Astrocyte of the cerebellum (primary cell): ENCODE results near the gene ZMYND12.
"Not testable (repeated sequence)": the region's sequence is repeated elsewhere in the genome, so short reads cannot be mapped to it uniquely, and the experiment has no call there.

Source experiments
- DNase-seq: peaks from one replicate; pipeline ENCODE4 v3.0.0-alpha.2; 2011; ENCODE audit warnings: low read depth
- H3K4me3 ChIP-seq: 2 replicates; pipeline ENCODE4 v1.5.1; 2011; ENCODE audit warnings: mild to moderate bottlenecking, low read depth, low read length, moderate library complexity
- CTCF ChIP-seq: IDR thresholded peaks from 2 replicates; pipeline ENCODE4 v1.5.1; 2012; ENCODE audit warnings: low read length, low read depth, moderate library complexity, mild to moderate bottlenecking; ENCODE audit errors: missing control alignments
- in situ Hi-C: cut with HindIII; loops from 2 replicates; pipeline ENCODE4 v1.10.0; 2017; ENCODE audit warnings: low sequenced_read_pairs

The ZMYND12 gene

DNA sequence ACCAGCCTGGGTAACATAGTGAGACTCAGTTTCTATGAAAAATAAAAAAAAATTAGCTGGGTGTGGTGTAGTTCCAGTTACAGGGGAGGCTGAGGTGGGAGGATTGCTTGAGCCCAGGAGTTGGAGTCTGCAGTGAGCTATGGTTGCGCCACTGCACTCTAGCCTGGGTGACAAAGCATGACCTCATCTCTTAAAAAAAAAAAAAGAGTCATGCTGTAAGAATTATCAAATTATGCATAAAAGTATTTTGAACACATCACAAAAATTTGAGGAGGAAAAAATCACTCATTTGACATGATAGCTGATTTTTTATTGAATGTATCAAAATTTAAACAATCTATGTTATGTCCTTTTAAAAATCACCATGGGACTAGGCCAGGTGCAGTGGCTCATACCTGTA lies 25.1 kb upstream of the ZMYND12 start:
- in situ Hi-C loops = no loop called here
- TF ChIP-seq CTCF = no peak
- no peak overlapping the region for H3K4me3 ChIP-seq
- DNase-seq = no peak

DNA sequence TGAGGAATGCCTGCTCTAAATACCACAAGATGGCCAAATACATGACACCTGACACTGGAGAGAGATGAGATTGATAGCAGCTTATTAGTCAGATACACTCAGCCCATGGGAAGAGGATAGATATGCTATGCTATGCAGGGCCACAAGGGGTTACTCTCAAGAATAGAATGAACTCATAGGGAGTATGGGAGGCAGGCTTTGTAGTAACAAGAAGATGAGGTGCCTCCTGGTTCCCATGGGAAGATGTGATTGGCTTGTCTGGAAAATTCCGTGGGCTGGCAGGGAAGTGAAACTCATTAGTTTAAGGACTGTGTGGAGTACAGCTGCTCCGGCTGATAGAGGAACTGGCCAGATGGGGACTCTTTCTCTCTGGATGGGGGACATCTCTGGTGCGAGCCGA lies 23.8 kb upstream of the ZMYND12 start:
- no peak overlapping the region for H3K4me3 ChIP-seq
- DNase-seq = no peak
- TF ChIP-seq CTCF = no peak
- in situ Hi-C loops = no loop called here

GRCh38 chr1:42477775-42478174 lies 22.0 kb upstream of the ZMYND12 start:
- no peak for TF ChIP-seq CTCF
- in situ Hi-C loops = no loop called here
- DNase-seq = no peak
- no peak overlapping the region for H3K4me3 ChIP-seq

DNA sequence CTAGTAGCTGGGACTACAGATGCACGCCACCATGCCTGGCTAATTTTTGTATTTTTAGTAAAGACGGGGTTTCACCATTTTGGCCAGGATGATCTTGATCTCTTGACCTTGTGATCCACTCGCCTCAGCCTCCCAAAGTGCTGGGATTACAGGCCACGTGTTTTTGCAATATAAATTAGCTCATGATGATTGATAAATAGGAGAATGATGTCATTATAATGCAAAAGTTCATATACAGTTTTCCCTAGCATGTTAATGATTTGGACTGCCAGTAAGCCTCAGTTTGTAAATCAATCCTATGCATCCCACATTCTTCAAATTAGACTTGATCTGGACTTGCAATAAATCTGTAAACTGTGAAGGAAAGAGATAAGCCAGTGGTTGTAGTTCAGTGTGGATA lies 21.5 kb upstream of the ZMYND12 start:
- DNase-seq, H3K4me3 ChIP-seq, in situ Hi-C loops: not testable (repeated sequence)

DNA sequence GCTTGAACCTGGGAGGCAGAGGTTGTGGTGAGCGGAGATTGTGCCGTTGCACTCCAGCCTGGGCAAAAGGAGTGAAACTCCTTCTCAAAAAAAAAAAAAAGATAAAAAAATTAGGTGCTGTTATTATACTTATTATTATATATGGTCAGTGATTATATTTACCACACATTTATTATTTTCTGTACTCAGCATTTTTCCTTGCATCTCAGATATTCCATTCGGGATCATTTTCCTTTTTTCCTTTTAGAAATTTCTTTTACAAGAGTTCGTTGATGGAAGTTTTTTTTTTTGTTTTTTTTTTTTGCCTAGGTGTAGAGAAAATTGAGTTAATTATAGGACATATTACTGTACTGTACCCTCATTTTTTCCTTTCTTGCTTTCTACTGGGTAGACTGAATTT lies 20.8 kb upstream of the ZMYND12 start:
- H3K4me3 ChIP-seq = no peak overlapping the region
- in situ Hi-C loops = no loop called here
- no peak for DNase-seq
- TF ChIP-seq CTCF = no peak

- no peak for TF ChIP-seq CTCF
- H3K4me3 ChIP-seq = no peak overlapping the region
- in situ Hi-C loops = loop anchor here (5.0 kb wide), 1 partner anchor 78 kb away; no protein-coding TSS in a partner anchor
- DNase-seq = no peak
Observed at GRCh38 chr1:42469727-42470126, 13.9 kb upstream of the ZMYND12 start.

- no peak overlapping the region for H3K4me3 ChIP-seq
- no peak for TF ChIP-seq CTCF
- in situ Hi-C loops = no loop called here
- DNase-seq = no peak
Observed at GRCh38 chr1:42466030-42466429, 10.2 kb upstream of the ZMYND12 start.
